HG02885 (cell line): ENCODE results near the gene ABCC1.
"Not testable (repeated sequence)": the region's sequence is repeated elsewhere in the genome, so short reads cannot be mapped to it uniquely, and the experiment has no call there.

Experiments used
- ATAC-seq: cut with Tn5 transposase; IDR thresholded peaks from one replicate; pipeline ENCODE4 v1.9.1; 2021; ENCODE audit warnings: mild to moderate bottlenecking; ENCODE audit not compliant: unreplicated experiment, poor library complexity

ABCC1 gene

GRCh38 chr16:15963307-15963910, 14.0 kb downstream of the ABCC1 start:
- no peak for ATAC-seq

GRCh38 chr16:15966420-15966819, 17.0 kb downstream of the ABCC1 start:
- no peak for ATAC-seq

GRCh38 chr16:15966836-15967546, 17.6 kb downstream of the ABCC1 start:
- ATAC-seq: no peak

GRCh38 chr16:15967655-15968315, 18.4 kb downstream of the ABCC1 start:
- no peak for ATAC-seq

GRCh38 chr16:15970202-15970601, 20.8 kb downstream of the ABCC1 start:
- ATAC-seq: no peak

GRCh38 chr16:15970743-15971439, 21.5 kb downstream of the ABCC1 start:
- ATAC-seq: no peak

- ATAC-seq: no peak
Observed at GRCh38 chr16:15971440-15971815, 22.0 kb downstream of the ABCC1 start.

GRCh38 chr16:15972046-15972868, 22.8 kb downstream of the ABCC1 start:
- ATAC-seq: no peak

- no peak for ATAC-seq
Observed at GRCh38 chr16:15973421-15973820, 24.0 kb downstream of the ABCC1 start.

- ATAC-seq: no peak
Observed at GRCh38 chr16:15974057-15974456, 24.6 kb downstream of the ABCC1 start.

GRCh38 chr16:15975172-15975571, 25.8 kb downstream of the ABCC1 start:
- ATAC-seq: no peak

- ATAC-seq: no peak
Observed at GRCh38 chr16:15976225-15976812, 26.9 kb downstream of the ABCC1 start.

GRCh38 chr16:15976929-15977637, 27.7 kb downstream of the ABCC1 start:
- no peak for ATAC-seq

GRCh38 chr16:15979801-15980200, 30.4 kb downstream of the ABCC1 start:
- ATAC-seq: no peak

GRCh38 chr16:15980329-15980728, 30.9 kb downstream of the ABCC1 start:
- ATAC-seq: no peak

- no peak for ATAC-seq
Observed at GRCh38 chr16:15981382-15981781, 32.0 kb downstream of the ABCC1 start.

GRCh38 chr16:15982194-15982915, 32.9 kb downstream of the ABCC1 start:
- ATAC-seq: not testable (repeated sequence)

- no peak for ATAC-seq
Observed at GRCh38 chr16:15983898-15984297, 34.5 kb downstream of the ABCC1 start.

GRCh38 chr16:15985144-15985543, 35.7 kb downstream of the ABCC1 start:
- ATAC-seq: no peak
